ENCODE data around the gene GPSM3. TPM values are rescaled to one million over a fixed set of nuclear protein-coding genes. Genes with fewer than 3 reads are reported as not detected.

GPSM3 gene
- total and polyA plus RNA-seq, 2 donors (not counting 1 experiment from before 2014, with no cell fraction given) = 194 to 299 TPM

DNA sequence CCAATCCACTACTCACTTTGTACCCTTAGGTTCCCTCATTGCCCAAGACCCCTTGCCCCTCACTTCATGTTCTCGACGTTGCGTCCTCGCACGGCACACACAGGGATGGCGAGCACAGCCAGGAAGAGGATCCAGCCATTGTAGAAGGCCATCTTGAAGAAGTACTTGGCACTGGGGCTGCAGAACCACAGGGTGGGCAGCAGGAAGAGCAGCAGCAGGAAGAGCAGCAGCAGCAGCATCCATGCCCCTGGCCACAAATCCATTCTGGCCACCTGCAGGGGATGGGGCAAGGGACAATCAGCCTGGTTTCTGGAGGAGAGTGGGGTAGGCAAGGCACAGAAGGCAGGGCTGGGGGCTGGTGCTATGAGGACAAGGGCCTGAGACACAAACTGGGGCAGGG, 21.2 kb downstream of the GPSM3 start:
- ATAC-seq (ENCODE audit: low read depth) = no peak
- WGBS (ENCODE audit: insufficient coverage) = 98% methylated on average over 6 of the region's 6 CpGs
- H3K4me3 Mint-ChIP-seq = no peak overlapping the region
- peaks cover 7 to 23% of the 10 kb centered on the region in 2 experiments for H3K36me3 ChIP-seq (replicated peaks in 1 of 2; ENCODE audit: control extremely low read depth in 1 of 2, control insufficient read depth in 1 of 2, extremely low read depth in 1 of 2, insufficient read depth in 2 of 2, low read length in 1 of 2)
- peaks cover 12% of the 10 kb centered on the region for H3K79me2 ChIP-seq (ENCODE audit: control insufficient read depth, insufficient read depth, low read length)
- H3K9me3 Mint-ChIP-seq (ENCODE audit: insufficient read depth) = no peaks in the 10 kb centered on the region
- intact Hi-C loops (cut with micrococcal nuclease) = no loop called here
- H2AFZ ChIP-seq (ENCODE audit: insufficient read depth, low read depth, low read length, poor library complexity, severe bottlenecking) = no peak overlapping the region
- H3K27ac Mint-ChIP-seq = no peak overlapping the region
- no peak overlapping the region for H3K27ac ChIP-seq (ENCODE audit: low read length in 2 of 2)
- no peak overlapping the region for H3K9ac ChIP-seq (ENCODE audit: low read length)
- no peaks in the 10 kb centered on the region for H3K27me3 ChIP-seq (replicated peaks in 1 of 4; ENCODE audit: control extremely low read depth in 1 of 4, control insufficient read depth in 3 of 4, insufficient read depth in 4 of 4, low read length in 3 of 4)
- no peak overlapping the region for H3K4me3 ChIP-seq (ENCODE audit: control extremely low read depth in 1 of 5, extremely low read depth in 1 of 5, insufficient read depth in 1 of 5, low read depth in 2 of 5, low read length in 4 of 5)
- peaks cover 11 to 30% of the 10 kb centered on the region in 2 donors for H3K4me1 ChIP-seq (ENCODE audit: control insufficient read depth in 2 of 2, insufficient read depth in 2 of 2, low read length in 2 of 2)
- H4K20me1 ChIP-seq (ENCODE audit: control insufficient read depth, insufficient read depth, low read length, poor library complexity, severe bottlenecking) = no peaks in the 10 kb centered on the region
- TF ChIP-seq, protein P1, sequence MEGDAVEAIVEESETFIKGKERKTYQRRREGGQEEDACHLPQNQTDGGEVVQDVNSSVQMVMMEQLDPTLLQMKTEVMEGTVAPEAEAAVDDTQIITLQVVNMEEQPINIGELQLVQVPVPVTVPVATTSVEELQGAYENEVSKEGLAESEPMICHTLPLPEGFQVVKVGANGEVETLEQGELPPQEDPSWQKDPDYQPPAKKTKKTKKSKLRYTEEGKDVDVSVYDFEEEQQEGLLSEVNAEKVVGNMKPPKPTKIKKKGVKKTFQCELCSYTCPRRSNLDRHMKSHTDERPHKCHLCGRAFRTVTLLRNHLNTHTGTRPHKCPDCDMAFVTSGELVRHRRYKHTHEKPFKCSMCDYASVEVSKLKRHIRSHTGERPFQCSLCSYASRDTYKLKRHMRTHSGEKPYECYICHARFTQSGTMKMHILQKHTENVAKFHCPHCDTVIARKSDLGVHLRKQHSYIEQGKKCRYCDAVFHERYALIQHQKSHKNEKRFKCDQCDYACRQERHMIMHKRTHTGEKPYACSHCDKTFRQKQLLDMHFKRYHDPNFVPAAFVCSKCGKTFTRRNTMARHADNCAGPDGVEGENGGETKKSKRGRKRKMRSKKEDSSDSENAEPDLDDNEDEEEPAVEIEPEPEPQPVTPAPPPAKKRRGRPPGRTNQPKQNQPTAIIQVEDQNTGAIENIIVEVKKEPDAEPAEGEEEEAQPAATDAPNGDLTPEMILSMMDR (IDR thresholded peaks at IDR 0.05) = no peak
- no peak for TF ChIP-seq EZH2 (IDR thresholded peaks at IDR 0.05; ENCODE audit: borderline replicate concordance, insufficient read depth, low read depth, low read length, poor library complexity, severe bottlenecking)
- no peak for DNase-seq
- no peak overlapping the region for H3K4me2 ChIP-seq (replicated peaks; ENCODE audit: low read depth, low read length, poor library complexity, severe bottlenecking)
- no peaks in the 10 kb centered on the region for H3K27me3 Mint-ChIP-seq
- ChIA-PET CTCF (interaction anchor here (1.1 kb wide), 1 partner anchor 52 kb away, joined by 3 read pairs; no protein-coding TSS in a partner anchor), POLR2A (no interaction called here)
- peaks cover 34% of the 10 kb centered on the region for H3K4me1 Mint-ChIP-seq
- H3K9me3 ChIP-seq (ENCODE audit: control extremely low read depth in 1 of 3, control insufficient read depth in 2 of 3, insufficient read depth in 1 of 3, low read length in 2 of 3) = no peaks in the 10 kb centered on the region

DNA sequence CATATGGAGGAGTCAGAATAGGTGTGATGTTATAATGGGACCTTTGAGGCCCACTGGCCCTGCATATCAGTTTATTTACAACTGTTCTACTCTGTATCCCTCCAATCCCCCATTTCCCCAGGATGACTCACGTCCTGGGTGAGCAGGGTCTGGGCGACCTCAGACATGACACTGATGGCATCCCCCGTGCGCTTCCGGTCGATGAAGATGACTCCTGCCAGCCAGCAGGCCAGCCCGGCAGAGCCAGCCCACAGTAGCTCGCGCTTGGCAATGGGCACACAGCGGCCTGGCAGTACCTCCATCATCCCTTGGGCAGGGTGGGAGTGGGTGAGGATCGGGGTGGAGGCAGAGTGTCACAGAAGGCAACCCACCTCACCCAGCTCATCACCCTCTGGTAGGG, 22.1 kb downstream of the GPSM3 start:
- no peaks in the 10 kb centered on the region for H3K9me3 ChIP-seq (ENCODE audit: control extremely low read depth in 1 of 3, control insufficient read depth in 2 of 3, insufficient read depth in 1 of 3, low read length in 2 of 3)
- H3K27me3 Mint-ChIP-seq = no peaks in the 10 kb centered on the region
- no peak overlapping the region for H2AFZ ChIP-seq (ENCODE audit: insufficient read depth, low read depth, low read length, poor library complexity, severe bottlenecking)
- no peak for DNase-seq
- ChIA-PET POLR2A (no interaction called here), CTCF (interaction anchor here (1.1 kb wide), 1 partner anchor 51 kb away, joined by 3 read pairs; no protein-coding TSS in a partner anchor)
- no peaks in the 10 kb centered on the region for H4K20me1 ChIP-seq (ENCODE audit: control insufficient read depth, insufficient read depth, low read length, poor library complexity, severe bottlenecking)
- no peak overlapping the region for H3K27ac ChIP-seq (ENCODE audit: low read length in 2 of 2)
- no peak overlapping the region for H3K4me3 ChIP-seq (ENCODE audit: control extremely low read depth in 1 of 5, extremely low read depth in 1 of 5, insufficient read depth in 1 of 5, low read depth in 2 of 5, low read length in 4 of 5)
- H3K4me1 Mint-ChIP-seq = peaks cover 26% of the 10 kb centered on the region
- no peaks in the 10 kb centered on the region for H3K27me3 ChIP-seq (replicated peaks in 1 of 4; ENCODE audit: control extremely low read depth in 1 of 4, control insufficient read depth in 3 of 4, insufficient read depth in 4 of 4, low read length in 3 of 4)
- no peak for ATAC-seq (ENCODE audit: low read depth)
- TF ChIP-seq EZH2 (IDR thresholded peaks at IDR 0.05; ENCODE audit: borderline replicate concordance, insufficient read depth, low read depth, low read length, poor library complexity, severe bottlenecking) = no peak
- TF ChIP-seq, protein P1 (IDR thresholded peaks at IDR 0.05) = no peak
- H3K4me1 ChIP-seq (ENCODE audit: control insufficient read depth in 2 of 2, insufficient read depth in 2 of 2, low read length in 2 of 2) = peaks cover 7 to 23% of the 10 kb centered on the region in 2 donors
- intact Hi-C loops (cut with micrococcal nuclease) = no loop called here
- no peak overlapping the region for H3K9ac ChIP-seq (ENCODE audit: low read length)
- no peak overlapping the region for H3K4me2 ChIP-seq (replicated peaks; ENCODE audit: low read depth, low read length, poor library complexity, severe bottlenecking)
- no peak overlapping the region for H3K27ac Mint-ChIP-seq
- H3K4me3 Mint-ChIP-seq = no peak overlapping the region
- peaks cover 7 to 23% of the 10 kb centered on the region in 2 experiments for H3K36me3 ChIP-seq (replicated peaks in 1 of 2; ENCODE audit: control extremely low read depth in 1 of 2, control insufficient read depth in 1 of 2, extremely low read depth in 1 of 2, insufficient read depth in 2 of 2, low read length in 1 of 2)
- no peaks in the 10 kb centered on the region for H3K9me3 Mint-ChIP-seq (ENCODE audit: insufficient read depth)
- 100% methylated on average over 7 of the region's 11 CpGs for WGBS (ENCODE audit: insufficient coverage)
- peaks cover 6% of the 10 kb centered on the region for H3K79me2 ChIP-seq (ENCODE audit: control insufficient read depth, insufficient read depth, low read length)

All from B cell (primary cell).